ENCODE results near the gene NEUROD2.

NEUROD2 gene

DNA sequence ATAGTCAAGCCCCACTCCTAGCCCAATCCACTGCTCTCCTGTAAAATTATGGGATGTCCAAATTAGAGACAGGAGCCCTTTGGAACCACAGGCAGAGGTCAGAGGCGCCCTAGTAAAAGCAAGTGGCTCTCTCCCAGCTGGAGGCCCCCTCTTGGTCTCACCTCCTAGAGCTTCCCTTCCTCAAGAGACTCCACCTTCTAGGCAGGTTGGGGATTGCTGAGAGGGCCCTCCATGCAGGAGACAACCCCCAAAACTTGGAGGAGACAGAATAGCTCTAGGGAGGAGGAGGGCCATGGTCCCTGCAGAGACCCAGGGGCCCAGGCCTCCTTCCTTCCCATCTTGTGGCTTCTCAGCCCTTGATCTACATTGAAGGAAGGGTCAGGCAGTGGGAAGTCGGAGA lies 29.4 kb downstream of the NEUROD2 start:
- DNase-seq = no peak

DNA sequence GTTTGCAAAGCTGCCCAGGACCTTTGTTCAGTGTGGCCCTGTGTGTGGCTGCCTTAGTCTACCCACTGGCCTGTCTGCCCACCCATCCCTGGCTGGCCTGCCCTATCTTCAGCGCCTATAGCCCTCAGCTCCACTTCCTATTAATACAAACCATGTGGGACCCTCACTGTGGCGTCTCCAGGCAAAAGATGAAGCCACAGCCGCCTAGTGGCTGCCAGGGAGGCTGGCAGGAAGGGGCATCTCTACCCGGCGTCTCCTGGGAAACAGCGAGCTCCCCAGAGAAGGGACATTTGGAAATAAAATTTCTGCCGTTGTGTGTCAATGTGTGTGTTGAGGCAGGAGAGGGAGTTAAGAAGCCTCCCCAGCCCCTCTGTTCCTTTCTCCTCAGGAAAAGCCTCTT lies 31.5 kb downstream of the NEUROD2 start:
- DNase-seq = no peak

DNA sequence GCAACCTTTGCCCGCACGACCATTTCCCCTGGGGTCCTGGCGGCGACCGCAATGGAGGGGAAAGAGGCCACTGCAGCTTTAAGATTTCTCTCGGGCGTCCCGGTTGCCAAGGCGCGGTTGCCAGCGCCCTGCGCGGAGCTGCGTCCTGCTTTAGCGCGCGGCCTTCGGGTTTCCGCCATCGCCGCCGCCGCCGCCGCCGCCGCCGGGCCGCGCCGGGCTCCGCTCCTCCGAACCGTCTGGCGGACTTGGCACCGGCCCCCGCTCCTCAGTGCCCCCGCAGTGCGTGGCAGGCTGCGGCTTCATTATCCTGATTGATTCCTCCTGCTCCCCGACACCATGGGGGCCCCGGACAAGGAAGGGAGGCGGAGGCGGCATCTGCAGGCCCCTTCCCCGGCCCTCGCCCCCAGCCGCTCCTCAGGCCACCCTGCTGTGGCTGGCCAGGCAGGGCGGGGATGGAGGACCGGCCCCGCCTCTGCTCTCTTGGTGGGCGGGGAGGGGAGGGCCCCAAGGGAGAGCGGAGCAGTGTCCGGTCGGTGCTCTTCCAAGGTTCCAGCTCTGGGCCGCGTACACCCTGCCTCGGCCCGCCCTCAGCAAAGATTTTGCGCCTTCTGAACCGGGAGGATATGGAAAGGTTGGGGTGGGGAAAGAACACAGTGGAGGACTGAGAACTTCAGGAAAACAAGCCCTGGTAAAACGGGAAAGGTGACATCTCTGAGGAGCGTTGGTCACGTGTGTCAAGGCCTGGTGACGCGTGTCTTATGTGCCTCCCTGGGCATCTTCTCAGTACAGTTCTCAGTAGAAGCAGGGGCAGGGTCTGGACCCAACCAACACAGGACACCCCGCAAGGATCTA lies 34.0 kb downstream of the NEUROD2 start:
- no peak for DNase-seq

DNA sequence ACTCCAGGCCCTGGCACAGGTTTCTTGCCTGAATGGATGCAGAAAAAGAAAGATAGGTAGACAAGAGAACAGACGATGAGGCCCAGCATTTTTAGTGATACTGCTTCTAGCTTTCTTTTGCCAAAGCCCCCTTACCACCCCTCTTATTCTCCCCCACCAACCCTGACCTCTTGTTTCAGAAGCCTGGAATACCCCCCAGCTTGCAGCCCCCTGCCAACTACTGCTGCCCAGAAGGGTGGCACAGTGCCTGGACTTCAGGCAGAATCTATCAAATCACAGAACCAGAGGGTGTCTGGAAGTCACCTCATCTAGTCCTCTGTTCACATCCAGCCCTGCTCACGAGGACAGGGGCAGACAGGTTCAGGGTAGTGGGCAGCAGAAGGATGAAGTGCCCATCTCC lies 35.6 kb downstream of the NEUROD2 start:
- no peak for DNase-seq

DNA sequence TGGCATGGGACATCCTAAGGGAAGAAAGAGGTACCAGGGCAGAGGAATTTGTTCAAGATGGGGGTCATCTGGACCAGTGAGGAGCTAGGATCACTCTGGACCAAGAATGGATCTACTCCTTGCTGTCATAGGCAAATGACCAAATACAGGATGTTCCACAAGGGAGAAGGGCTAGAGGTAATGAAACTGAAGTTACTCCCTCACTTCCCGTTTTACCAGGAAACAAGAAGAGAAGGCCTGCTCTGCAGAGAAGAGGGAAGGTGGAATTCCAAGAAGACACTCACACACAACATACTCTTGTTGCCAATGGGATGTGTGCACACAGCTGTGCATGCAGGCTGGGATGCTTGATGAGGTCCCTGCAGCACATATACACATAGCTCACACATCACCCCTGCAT lies 38.6 kb downstream of the NEUROD2 start:
- no peak for DNase-seq

DNA sequence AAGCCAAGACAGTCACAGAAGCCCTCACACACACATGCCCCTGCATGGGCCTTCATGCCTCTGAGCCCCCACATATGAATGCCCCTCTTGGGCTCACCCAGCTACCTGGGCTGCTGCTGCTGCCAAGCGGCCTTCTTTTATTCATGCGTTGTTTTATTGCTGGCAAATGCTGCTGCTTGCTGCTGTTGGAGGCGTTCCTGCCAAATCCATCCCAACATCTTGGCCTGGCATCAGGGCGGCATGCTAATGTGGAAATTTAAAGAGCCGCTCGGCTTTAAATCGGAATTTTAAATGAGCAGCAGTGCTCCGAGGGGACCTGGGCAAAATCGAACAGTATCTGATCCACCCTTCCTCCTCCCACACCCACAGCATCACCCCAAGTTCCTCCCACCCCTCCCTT lies 39.0 kb downstream of the NEUROD2 start:
- no peak for DNase-seq

- DNase-seq = no peak
Measured at GRCh38 chr17:39566094-39566850, 41.4 kb downstream of the NEUROD2 start.

DNA sequence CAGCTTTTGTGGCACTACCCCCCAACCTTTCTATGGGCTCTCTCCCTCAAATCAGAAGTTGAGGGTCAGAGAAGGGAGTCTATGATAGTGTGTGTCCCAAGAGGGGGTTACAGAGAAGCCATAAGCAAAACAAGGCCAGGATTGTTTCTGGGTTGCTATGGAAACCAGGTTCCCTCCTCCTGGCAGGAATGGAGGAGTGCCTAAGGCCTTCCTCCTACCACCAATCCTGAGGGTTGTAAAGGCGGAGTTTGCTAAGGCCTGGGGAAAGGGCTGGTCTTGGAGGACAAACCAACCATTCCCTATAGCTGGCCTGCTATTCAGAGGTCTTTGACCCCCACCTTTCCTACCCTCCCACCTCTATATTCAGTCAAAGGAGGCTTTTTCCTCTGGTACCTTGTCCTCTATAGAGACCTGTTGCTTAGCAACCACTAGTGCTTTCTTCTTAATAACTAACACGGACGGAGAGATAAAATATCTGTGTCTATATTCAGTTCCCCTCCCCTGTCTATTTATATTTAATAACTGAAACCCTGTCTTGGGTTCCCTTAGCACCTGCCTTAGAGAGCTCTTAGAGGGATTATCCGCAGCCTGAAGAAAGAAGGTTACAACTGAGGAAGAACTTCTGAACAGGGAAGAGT lies 43.4 kb downstream of the NEUROD2 start:
- no peak for DNase-seq

DNA sequence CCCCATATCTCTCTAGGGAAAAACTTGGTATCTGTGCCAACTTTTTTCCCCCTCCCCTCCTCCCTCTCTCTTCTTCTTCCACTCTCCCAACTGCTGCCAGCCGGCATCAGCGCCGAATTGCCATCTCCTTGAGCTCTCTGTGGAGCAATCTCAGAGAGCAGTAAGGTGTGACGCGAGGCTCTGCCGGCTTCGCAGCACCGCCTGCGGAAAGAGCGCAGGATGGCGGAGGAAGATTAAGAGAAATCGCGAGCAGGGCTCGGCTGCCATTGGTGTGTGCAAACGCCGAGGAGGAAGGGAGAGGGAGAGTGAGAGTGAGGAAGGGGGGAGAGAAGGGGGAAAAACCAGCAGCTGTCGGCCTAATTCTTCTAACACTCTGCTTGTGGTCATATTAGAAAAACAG lies 44.2 kb downstream of the NEUROD2 start:
- no peak for DNase-seq

DNA sequence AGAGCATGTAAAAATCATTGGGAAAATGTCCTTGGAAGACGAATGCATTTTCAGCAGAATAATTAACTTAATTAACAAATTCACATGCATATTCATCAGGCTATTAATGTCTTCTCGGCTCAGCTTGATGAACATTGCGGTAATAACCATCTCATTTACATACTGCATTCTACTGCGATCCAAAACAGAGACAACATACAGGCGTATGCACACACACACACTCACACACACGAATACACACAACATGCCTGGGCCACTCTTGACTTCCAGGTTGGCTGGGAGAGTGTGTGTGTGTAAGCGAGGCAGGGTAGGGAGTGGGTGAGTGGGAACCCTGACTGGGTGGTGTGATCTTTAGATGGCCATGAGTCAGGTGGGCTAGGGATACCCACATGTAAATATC lies 44.7 kb downstream of the NEUROD2 start:
- DNase-seq = no peak

DNA sequence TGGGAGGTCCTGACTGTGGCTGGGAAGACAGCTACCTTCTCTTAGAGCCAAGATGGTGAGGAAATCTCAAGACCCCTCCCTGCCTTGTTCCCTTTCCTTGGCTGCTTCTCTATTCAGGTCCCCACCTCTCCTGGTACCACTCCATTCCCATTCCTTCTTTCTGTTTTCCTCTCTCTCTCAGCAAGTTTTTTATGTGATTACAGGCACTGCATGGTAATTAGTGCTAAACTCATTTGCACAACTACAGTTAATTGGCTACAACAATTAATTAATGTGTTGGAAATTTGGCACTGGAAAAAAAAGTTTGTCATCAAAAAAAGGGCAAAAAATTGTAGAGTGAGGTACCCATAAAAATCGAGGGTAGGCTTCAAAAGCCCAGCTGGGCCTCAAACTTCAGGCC lies 45.3 kb downstream of the NEUROD2 start:
- no peak for DNase-seq

GRCh38 chr17:39556423-39556822 lies 51.3 kb downstream of the NEUROD2 start:
- no peak for DNase-seq

- no peak for DNase-seq
Measured at GRCh38 chr17:39555368-39555767, 52.4 kb downstream of the NEUROD2 start.

All from NK-92 treated with Interleukin-12 subunit alpha and Interleukin-12 subunit beta, amount 100 ng/mL, for 24 hours (cell line).